Stimulated activated CD8-positive, alpha-beta memory T cell treated with anti-CD3 and anti-CD28 coated beads, Interleukin-4, amount 100 ng/mL, for 4 hours (primary cell): Measurements from ENCODE around the gene TNXB.
"Not testable (repeated sequence)": the region's sequence is repeated elsewhere in the genome, so short reads cannot be mapped to it uniquely, and the experiment has no call there.

ENCODE experiments used
- DNase-seq, 2 donors: peaks; one replicate each; pipeline ENCODE4 v3.0.0-alpha.2; 2020; ENCODE audit warnings: low read depth in 2 of 2, low spot score in 1 of 2

The TNXB gene

DNA sequence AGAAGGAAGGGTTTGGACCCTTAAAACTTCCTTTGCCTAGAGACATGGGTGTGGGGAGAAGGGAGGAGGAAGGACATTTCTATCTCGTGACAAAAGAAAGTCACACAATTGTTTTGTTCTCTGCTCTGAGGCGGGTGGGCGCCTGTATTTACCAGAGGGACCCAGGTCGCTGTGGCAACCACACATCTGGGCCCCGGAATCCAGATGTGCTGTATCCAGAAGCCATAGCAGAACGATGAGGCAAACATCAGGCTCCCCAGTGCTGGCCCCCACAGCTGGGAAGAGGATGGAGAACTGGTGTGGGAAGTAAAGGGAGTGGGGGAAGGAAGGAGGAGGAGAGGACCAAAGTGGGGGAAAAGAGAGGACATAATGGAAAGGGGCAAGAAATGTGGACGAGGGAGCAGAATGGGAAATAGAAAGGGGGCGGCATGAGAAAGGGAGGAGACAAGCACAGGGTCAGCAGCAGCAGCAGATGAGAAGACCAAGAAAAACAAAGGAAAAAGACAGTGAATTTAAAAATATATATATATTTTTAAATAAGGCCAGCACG, 3.4 kb upstream of the TNXB start:
- no peak for DNase-seq

DNA sequence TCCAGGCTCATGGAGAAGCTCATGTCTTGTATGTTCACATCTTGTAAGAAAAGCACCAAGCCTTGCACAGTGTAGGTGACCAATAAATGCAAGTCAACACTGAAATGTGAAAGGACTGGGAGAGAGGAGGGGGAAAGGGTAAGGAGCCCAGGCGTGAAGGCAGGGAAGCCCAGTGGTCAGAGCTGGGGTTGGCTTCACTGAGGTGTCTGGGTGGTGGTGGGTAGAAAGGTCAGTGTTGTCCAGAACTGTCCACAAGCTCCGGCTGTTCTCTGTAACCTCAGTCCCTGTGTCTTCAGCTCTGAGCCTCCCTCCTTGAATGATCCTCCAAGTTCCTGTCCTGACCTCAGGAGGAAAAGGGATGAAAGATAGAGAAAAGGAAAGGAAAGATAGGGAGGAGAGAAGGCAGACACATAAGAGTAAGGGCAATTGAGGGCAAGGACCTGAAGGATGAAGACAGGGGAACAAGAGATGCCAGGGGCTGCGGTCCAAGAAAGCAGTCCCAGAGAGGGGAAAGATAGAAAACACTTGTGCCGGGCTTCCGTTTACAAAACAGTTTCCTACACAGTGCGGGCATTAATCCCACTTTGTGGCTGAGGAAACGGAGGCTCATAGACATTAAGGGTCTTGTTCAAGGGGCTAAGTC, 2.4 kb upstream of the TNXB start:
- no peak for DNase-seq

DNA sequence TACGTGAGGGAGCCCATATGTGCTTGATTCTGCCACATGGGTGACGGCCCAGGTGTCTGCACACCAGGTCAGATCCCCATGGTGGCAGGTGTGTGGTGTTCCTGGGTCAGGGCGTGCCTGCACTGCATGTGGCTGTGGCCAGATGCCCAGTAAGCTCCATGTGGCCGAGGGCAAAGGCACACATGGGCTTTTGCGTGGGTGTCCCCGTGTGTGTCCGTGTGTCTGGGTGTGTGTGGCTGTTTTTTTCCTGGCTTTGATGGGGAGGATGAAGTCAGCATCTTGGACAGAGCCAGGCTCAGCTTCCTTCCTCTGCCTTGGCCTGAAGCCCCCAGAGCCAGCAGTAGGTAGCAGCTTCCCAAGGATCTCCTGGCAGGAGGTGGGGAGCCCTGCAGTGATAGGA, 1.5 kb upstream of the TNXB start:
- DNase-seq = no peak

DNA sequence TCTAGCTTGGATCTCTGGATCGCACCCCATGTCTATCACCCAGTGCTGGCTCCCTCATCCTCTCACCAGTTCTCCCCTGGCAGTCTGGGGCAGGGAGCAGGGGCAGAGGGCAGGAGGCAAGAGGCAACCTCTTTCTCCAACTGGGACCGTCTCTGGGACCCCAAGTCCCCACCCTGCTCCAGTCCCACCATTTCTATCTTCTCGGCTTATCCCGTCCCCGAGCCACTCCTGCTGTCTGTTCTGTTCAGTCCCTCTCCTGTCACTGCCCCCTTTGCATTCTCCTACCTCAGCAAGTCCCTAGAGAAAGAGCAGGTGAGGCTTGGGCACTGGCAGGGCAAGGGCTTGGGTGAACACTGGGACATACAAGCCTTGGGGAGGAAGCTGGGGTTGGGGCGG, 625 bp upstream of the TNXB start:
- DNase-seq = no peak

DNA sequence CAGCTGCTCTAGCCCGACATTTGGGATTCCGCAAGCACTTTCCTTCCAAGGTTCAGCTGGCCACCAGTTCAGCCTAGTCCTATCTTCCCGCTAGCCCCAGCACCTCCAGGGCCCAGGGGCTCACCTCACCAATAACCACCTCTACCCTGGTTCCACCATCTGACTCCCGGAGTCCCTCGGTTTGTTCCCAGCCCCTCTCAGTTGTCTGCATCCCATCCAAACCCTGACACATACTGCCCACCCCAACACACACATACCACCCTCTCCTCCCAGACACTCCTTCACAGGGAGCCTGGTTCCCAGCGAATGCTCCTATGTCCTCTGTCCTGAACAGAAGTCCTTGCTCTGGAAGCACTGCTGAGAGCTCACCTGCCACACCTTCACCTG, 418 bp downstream of the TNXB start:
- DNase-seq = no peak

DNA sequence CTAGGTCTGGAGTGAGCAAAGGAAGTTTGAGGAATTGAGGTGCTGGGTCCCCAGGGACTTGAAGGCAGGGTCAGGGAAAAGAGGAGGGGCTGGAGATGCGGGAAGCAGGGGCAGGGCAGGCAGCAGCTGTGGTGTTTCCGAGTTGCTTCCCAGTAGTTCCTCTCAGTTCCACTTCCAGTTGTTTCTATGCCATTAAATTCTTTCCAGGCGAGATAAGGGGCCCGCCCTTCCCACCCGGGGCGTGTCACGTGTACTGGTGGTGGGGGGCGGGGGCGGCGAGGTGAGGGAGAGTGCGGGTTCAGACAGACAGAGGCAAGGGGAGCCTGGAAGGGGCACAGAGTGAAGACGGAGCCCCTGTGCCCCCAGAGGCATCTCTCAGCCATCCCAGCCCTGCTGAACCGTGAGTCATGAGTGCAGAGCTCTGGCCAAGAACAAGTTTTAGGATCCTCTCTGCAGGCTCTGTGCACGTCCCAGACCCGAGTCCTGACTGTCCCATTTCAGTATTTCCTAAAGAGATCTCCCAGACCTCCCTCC, 977 bp downstream of the TNXB start:
- no peak for DNase-seq

DNA sequence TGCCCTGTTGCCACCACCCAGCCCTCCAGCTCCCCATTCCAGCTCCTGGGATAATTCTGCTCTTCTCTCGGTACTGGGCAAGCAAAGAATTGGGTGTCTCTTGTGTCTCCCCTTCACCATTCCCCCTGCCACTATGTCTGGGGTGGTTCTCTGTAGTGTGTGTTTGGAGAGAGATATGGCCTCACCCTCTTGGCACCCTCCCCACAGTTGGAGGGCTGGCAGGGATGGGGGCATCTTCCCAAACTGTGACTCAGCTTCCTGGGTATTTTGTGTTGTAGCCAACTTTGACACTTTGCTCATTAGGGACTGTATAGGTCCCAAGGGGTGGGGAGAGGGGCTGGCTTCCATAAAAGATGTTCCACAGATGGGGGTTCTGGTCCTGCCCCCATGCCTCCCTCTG, 1.7 kb downstream of the TNXB start:
- DNase-seq = no peak

DNA sequence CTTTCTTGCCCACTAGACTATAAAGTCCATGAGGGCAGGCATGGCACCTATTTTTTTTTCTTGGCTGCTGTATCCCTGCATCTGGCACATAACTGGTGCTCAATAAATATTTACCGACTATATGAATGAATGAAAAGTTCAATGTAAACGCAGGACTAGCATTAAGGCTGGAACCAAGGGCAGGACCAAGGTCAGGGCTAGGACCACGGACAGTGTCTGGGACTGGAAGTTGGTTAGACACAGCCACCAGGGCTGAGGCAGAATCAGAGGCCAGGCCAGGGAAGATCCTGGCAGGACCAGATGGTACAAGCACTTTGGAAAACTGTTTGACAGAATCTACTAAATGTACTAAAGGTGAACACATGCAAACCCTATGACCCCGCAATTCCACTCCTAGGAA, 3.7 kb downstream of the TNXB start:
- no peak for DNase-seq

DNA sequence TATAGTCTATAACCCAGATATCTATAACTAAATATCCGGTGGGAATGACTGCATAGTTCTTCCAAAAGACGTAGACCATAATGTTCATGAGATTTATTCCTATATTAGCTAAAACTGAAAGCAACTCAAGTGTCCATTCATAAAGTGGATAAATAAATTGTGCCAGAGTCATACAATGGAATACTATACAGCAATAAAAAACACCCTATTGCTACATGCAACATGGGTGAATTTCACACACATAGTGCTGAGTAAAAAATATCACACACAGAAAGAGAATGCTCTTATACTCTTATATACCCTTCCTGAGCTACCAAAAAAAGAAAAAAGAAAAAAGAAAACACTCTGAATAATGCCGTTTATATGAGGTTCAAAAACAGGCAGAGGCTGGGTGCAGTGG, 6.9 kb downstream of the TNXB start:
- DNase-seq = no peak

DNA sequence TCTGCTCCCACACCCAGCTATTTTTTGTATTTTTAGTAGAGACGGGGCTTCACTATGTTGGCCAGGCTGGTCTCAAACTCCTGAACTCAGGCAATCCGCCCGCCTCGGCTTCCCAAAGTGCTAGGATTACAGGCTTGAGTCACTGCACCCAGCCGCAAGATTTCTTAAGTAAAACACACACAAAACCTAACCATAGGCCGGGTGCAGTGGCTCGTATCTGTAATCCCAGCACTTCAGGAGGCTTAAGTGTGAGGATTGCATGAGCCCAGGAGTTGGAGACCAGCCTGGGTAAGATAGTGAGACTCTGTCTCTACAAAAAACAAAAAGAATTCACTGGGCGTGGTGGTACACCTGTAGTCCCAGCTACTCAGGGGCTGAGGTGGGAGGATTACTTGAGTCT, 8.9 kb downstream of the TNXB start:
- not testable (repeated sequence) for DNase-seq

DNA sequence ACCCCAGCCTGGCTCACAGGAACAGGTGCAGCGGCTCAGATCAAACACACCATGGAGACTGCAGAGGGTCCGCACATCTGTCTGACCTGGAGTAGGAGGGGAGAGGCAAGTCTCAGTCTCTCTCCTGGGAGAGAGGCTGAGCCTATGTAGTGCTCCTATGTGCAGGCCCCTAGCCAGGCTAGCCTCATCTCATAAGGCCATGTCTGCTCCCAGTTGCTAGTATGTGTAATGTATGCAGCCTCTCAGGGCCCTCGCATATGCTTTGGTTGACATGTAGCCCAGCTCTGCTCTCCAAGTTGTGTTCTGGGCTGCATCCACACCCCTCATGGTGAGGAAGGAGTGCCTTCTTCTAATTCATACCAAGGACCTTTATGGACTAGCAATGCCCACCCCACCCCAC, 11.8 kb downstream of the TNXB start:
- no peak for DNase-seq

DNA sequence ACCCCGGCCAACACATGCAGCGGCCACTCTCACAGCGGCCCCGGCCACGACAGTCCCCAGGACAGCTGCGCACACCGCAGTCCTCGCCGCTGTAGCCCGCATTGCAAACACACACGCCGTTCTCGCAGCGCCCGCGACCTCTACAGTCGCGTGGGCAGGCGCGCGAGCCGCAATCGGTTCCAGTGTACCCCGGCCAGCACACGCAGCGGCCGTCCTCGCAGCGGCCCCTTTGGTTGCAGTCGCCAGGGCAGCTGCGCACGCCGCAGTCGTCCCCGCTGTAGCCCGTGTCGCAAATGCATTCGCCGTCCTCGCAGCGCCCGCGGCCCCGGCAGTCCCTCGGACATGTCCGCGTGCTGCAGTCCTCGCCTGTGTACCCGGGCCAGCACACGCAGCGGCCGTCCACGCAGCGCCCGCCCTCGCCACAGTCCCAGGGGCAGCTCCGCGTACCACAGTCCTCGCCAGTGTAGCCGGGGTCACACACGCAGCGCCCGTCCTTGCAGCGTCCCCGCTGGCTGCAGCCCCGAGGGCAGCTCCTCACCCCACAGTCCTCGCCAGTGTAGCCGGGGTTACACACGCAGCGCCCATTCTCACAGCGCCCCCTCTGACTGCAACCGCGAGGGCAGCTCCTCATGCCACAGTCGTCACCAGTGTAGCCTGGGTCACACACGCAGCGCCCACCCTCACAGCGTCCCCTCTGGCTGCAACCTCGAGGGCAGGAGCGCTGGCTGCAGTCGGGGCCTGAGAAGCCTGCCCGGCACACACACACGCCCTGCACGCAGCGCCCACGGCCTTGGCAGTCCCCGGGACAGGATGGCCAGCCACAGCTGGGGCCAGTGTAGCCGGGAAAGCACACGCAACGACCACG, 12.5 kb downstream of the TNXB start:
- no peak for DNase-seq

DNA sequence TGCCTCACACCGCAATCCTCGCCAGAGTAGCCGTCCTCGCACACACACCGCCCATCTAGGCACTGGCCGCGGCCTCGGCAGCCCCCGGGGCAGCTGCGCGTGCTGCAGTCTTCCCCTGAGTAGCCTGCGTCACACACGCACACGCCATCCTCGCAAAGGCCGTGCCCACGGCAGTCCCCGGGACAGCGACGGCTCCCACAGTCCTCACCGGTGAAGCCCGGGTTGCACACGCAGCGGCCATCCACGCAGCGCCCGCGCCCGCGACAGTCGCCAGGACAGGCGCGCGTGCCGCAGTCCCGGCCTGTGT, 13.1 kb downstream of the TNXB start:
- DNase-seq = no peak

DNA sequence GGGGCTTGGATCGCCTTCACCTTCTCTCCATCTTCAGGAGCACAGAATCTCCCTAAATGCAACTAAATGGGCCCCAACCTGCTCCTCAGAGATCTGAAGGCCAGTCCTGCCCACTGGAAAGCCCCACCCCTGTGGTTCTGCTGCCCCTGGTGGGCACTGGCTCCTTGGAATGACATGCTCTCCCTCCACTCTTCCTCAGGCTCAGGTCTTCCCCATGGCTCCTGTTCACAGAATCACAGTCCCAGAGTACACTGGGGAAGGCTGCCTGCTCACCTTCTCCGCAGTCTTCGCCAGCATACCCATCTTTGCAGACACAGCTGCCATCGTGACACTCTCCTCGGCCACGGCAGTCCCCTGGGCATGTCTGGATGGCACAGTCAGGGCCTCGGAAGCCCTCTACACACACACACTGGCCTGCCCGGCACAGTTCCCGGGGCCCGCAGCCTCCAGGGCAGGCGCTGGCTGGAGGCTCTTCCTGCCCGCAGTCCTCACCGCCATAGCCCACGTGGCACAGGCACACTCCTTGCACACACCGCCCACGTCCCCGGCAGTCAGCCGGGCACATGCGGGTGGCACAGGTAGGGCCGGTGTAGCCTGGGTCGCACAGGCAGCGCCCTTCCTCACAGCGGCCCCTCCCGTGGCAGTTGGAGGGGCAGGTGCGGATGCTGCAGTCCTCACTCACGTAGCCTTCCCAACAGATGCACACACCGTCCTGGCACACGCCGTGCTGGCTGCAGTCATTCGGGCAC, 13.6 kb downstream of the TNXB start:
- DNase-seq = no peak

DNA sequence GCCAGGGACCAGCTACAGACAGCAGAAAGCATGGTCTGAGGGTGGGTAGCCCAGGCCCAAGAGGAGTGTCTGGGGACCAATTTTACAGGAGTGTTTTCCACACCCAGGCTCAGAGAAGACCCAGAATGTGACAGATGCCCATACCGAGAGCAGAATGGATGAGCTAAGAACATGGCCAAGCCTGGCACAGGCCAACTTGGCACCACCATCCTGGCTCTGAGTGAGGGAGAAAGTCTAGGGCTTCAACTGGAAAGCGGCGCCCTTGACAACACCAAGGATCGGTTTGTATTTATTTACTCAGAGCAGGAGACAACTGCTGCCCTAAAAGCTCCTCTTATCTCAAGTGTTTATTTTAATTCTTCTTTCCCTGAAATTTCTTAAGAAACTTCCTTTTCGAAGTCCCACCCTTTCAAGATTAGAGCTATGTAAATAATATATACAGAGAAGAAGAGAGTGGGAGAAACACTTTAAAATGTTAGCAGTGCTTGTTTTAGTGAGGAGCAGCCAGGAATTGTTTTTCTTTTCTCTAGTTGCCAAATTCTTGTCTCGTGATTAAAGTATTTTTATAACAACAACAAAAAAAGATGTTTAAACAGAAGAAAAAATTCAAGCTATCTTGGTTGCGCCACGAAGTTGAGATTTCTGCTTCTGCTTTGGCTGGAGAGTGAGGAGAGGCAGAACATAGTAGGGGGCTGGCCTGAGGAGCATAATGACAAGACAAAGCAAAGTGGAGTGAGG, 16.2 kb downstream of the TNXB start:
- no peak for DNase-seq

DNA sequence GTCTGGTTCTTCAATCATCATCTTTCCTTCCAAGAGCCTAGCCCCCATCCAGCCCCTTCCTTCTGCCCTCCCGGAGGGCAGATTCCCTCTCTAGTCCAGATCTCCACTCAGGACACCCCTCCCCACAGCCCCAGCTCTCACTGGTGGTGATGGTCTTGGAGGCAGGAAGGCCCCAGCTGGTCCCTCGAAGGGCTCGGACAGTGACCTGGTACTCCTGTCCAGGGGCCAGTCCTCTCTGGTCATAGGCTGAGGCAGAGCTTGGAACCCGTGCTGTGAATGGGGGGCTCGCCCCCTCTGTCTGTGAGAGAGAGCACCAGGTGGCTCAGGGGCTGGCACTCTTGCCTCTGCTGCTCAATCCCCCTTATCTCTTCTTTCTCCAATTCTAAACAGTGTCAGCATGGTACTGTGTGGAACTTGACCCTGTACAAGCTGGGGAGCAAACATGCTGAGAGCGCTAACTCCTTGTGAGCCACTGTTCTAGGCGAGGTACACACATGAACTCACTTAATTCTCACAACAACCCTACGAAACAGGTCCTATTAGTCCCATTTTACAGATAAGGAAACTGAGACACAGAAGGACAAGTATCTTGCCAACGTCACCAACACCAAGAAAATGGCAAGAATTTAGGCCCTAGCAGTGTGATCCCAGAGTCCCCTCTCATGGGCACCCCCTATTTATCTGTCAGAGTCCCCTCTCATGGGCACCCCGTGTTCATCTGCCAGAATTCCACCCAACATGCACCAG, 19.9 kb downstream of the TNXB start:
- DNase-seq = no peak

DNA sequence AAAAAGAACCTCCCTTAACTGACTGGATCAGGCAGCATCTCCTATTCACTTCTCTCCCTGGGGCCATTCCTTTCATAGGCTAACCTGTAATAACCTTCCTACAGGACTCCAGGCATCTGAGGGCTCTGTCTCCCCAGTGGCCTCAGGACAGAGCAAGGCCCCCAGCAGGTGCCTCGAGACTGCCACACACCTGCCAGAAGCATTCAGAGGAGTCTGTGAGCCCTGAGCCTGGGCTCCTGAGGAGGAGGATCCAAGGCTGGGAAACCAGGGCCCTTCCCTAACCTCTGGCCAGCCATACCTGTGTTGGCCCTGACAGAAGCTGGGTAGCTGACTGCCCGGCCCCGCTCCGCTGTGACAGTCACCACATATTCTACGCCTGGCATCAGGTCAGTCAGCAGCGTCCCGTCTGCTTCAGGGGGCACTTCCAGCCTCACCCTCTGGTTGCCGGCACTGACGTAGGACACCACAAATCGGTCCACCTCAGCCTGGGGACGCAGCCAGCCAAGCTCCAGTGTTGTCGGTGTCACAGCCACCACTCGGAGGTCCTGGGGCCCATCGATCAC, 20.6 kb downstream of the TNXB start:
- no peak for DNase-seq

DNA sequence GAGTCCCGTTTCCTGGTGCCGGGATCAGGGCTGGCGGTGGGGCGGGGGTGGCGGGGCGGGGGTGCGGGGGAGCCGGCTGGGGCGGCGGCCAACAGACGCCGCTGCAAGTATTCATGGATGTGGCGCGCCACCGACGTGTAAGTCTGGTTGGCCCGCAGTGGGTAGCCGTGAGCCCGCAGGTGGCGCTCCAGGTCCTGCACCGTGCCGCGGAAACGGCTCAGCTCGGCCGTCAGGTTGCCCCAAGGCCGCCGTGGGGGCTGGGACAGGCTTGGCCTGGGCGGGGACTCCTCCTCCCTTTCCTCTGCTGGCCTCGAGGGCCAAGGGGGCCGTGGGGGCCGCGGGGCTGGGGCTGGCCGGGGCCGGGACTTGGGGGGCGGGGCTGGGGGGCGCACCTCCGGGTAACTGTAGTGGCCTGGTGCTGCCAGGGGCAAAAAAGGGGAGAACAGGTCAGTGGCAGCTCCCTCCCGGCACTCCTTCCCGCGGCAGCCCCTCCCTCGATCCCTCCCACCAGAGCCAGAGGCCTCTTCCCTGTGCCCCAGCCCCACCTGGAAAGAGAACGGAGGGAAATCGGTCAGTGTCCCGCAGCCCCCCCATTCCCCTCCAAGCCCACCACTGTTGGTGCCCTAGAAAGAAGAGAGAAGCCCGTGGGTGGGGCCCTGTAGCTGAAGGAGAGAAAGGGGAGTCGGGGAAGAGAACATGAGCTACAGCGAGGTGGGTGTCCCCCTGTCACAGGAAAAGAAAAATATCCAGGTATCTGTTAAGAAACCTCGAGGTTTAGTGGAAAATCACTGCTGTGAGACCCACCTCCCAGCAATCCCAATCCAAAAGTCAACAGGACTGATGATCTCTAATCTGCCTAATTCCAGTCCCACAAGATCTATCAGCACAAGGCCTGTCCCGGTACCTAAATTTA, 21.3 kb downstream of the TNXB start:
- DNase-seq = peak; percentile 33 to 37
